GM12801 (cell line): ENCODE measurements around the gene ZFP62.

Source experiments
- CTCF ChIP-seq: IDR thresholded peaks from one replicate; pipeline ENCODE4 v1.5.1; 2011; ENCODE audit warnings: control low read depth; ENCODE audit not compliant: insufficient read length; ENCODE audit errors: extremely low read depth

Gene ZFP62

DNA sequence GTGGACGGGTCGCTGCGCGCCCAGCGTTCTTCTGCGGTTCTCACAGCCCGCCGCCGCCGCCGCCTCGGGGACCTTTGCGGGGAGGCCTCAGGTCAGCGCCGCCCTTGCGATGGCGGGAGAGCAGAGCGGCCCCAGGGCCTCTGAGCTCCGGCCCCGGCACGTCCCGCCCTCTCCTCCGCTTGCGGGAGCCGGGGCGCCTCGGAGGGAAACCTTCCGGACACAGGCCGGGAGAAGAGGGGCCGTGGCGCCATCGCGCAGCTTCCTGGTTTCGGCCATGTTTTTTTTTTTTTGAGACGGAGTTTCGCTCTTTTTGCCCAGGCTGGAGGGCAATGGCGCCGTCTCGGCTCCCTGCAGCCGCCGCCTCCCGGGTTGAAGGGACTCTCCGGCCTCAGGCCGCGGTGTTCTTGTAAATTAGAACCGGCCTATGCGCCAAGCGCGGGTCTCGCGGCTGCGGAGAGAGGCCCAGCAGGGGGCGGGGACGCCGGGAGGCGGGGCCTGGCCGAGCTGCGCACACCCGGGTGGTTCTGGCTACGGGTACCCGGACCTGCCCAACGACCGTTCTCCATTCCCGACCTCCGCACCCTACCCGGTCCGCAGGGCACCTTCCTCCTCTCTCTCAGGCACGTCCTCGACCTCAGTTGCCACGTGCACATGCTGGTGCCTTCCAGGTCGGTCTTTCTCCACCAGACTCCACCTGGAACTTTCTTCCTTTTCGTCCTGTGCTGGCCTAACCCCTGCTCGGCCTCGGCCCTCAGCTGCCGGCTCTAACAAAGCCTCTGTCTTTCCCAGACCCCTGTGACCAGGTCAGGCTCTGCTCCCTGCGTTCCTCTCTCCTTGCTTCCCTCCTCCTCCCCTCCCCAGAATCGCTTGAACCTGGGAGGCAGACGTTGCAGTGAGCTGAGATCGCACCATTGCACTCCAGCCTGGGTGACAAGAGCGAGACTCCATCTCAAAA lies 29.7 kb downstream of the ZFP62 start:
- no peak for TF ChIP-seq CTCF

- no peak for TF ChIP-seq CTCF
These were observed 30.6 kb downstream of the ZFP62 start for GRCh38 chr5:180830253-180831138.

DNA sequence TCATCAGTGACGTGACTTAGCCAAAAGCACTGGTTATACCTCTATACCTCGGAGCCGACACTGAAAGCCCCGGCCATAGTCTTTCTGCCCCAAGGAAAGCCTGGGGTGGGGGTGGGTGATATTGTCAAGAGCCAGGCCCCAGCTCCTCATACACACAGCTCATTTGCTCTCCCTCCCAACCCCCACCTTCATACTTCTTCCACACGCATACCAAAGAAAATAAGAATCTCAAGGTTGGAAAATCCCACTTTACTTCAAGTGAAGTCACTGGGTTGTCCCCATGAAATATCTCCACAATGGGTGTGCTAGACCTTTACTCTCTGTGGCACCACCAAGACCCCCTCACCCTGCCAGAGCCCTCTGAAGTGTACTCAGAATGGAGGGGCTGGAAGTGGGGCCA lies 31.4 kb downstream of the ZFP62 start:
- TF ChIP-seq CTCF: no peak

- TF ChIP-seq CTCF: no peak
These were observed 35.1 kb downstream of the ZFP62 start for GRCh38 chr5:180825768-180826525.

GRCh38 chr5:180824630-180825476 lies 36.2 kb downstream of the ZFP62 start:
- no peak for TF ChIP-seq CTCF

- no peak for TF ChIP-seq CTCF
These were observed 37.0 kb downstream of the ZFP62 start for GRCh38 chr5:180823940-180824629.
